ENCODE results near the gene DDX60. TPM values are rescaled to one million over a fixed set of nuclear protein-coding genes. Genes with fewer than 3 reads are reported as not detected.

The DDX60 gene
- total and polyA plus RNA-seq, 10 of the 15 experiments (the other 5 are each of a cell fraction or from before 2014, with no cell fraction given), result 2.7 to 28.4 (median 6.3) TPM

- TF ChIP-seq, protein P1, sequence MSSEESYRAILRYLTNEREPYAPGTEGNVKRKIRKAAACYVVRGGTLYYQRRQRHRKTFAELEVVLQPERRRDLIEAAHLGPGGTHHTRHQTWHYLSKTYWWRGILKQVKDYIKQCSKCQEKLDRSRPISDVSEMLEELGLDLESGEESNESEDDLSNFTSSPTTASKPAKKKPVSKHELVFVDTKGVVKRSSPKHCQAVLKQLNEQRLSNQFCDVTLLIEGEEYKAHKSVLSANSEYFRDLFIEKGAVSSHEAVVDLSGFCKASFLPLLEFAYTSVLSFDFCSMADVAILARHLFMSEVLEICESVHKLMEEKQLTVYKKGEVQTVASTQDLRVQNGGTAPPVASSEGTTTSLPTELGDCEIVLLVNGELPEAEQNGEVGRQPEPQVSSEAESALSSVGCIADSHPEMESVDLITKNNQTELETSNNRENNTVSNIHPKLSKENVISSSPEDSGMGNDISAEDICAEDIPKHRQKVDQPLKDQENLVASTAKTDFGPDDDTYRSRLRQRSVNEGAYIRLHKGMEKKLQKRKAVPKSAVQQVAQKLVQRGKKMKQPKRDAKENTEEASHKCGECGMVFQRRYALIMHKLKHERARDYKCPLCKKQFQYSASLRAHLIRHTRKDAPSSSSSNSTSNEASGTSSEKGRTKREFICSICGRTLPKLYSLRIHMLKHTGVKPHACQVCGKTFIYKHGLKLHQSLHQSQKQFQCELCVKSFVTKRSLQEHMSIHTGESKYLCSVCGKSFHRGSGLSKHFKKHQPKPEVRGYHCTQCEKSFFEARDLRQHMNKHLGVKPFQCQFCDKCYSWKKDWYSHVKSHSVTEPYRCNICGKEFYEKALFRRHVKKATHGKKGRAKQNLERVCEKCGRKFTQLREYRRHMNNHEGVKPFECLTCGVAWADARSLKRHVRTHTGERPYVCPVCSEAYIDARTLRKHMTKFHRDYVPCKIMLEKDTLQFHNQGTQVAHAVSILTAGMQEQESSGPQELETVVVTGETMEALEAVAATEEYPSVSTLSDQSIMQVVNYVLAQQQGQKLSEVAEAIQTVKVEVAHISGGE (CRISPR knock-in tag; IDR thresholded peaks at IDR 0.05), result no peak
- TF ChIP-seq E4F1 (IDR thresholded peaks at IDR 0.05; ENCODE audit: borderline replicate concordance, partially characterized antibody), result no peak
- no peak for TF ChIP-seq BCL11A (IDR thresholded peaks at IDR 0.05; ENCODE audit: low read depth, low read length)
- TF ChIP-seq SMARCA5 (IDR thresholded peaks at IDR 0.05), result no peak
- TF ChIP-seq, protein P2, sequence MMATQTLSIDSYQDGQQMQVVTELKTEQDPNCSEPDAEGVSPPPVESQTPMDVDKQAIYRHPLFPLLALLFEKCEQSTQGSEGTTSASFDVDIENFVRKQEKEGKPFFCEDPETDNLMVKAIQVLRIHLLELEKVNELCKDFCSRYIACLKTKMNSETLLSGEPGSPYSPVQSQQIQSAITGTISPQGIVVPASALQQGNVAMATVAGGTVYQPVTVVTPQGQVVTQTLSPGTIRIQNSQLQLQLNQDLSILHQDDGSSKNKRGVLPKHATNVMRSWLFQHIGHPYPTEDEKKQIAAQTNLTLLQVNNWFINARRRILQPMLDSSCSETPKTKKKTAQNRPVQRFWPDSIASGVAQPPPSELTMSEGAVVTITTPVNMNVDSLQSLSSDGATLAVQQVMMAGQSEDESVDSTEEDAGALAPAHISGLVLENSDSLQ (IDR thresholded peaks at IDR 0.05), result no peak
- no peak for TF ChIP-seq GATAD2B (conservative IDR thresholded peaks at IDR 0.05; ENCODE audit: low read depth)
- TF ChIP-seq IKZF1 (conservative IDR thresholded peaks at IDR 0.05), result no peak
- TF ChIP-seq SPI1 (IDR thresholded peaks at IDR 0.05; ENCODE audit: borderline replicate concordance, insufficient read depth, low read depth, low read length), result no peak
- TF ChIP-seq PML (IDR thresholded peaks at IDR 0.05; ENCODE audit: low read length), result no peak
These were observed 120.6 kb downstream of the DDX60 start (continued) for GRCh38 chr4:168197926-168198325.
